Stimulated activated CD8-positive, alpha-beta memory T cell treated with anti-CD3 and anti-CD28 coated beads, Interleukin-7, amount 100 ng/mL, for 48 hours (primary cell): ENCODE measurements around the gene SNX8.

Experiments used
- DNase-seq, 2 donors: peaks; one replicate each; pipeline ENCODE4 v3.0.0-alpha.2; 2020; ENCODE audit warnings: low read depth in 1 of 2; ENCODE audit errors: extremely low read depth in 1 of 2

Gene SNX8

GRCh38 chr7:2224934-2225333, 89.3 kb downstream of the SNX8 start:
- DNase-seq: no peak

- DNase-seq: no peak
These were observed 89.7 kb downstream of the SNX8 start for GRCh38 chr7:2224491-2224928.

GRCh38 chr7:2223321-2223720, 90.9 kb downstream of the SNX8 start:
- DNase-seq: no peak

GRCh38 chr7:2222516-2222915, 91.7 kb downstream of the SNX8 start:
- DNase-seq: no peak

GRCh38 chr7:2220954-2221353, 93.3 kb downstream of the SNX8 start:
- no peak for DNase-seq

GRCh38 chr7:2220506-2220905, 93.7 kb downstream of the SNX8 start:
- DNase-seq: no peak

- DNase-seq: no peak
These were observed 94.2 kb downstream of the SNX8 start for GRCh38 chr7:2220030-2220429.

- DNase-seq: no peak
These were observed 94.6 kb downstream of the SNX8 start for GRCh38 chr7:2219606-2220005.

- no peak for DNase-seq
These were observed 95.1 kb downstream of the SNX8 start for GRCh38 chr7:2219136-2219535.

- no peak for DNase-seq
These were observed 95.8 kb downstream of the SNX8 start for GRCh38 chr7:2218444-2218785.

- no peak for DNase-seq
These were observed 96.4 kb downstream of the SNX8 start for GRCh38 chr7:2217716-2218443.

- no peak for DNase-seq
These were observed 97.0 kb downstream of the SNX8 start for GRCh38 chr7:2217206-2217605.

GRCh38 chr7:2215851-2216250, 98.4 kb downstream of the SNX8 start:
- DNase-seq: no peak

- no peak for DNase-seq
These were observed 99.6 kb downstream of the SNX8 start for GRCh38 chr7:2214636-2215035.

GRCh38 chr7:2213551-2214215, 100.6 kb downstream of the SNX8 start:
- DNase-seq: no peak

- no peak for DNase-seq
These were observed 101.3 kb downstream of the SNX8 start for GRCh38 chr7:2212906-2213305.

- no peak for DNase-seq
These were observed 102.3 kb downstream of the SNX8 start for GRCh38 chr7:2211926-2212325.

- DNase-seq: no peak
These were observed 102.9 kb downstream of the SNX8 start for GRCh38 chr7:2211259-2211880.

GRCh38 chr7:2210551-2211258, 103.5 kb downstream of the SNX8 start:
- DNase-seq: no peak

- DNase-seq: no peak
These were observed 104.3 kb downstream of the SNX8 start for GRCh38 chr7:2209961-2210323.

- peak; percentile 15 to 17 for DNase-seq
These were observed 104.9 kb downstream of the SNX8 start for GRCh38 chr7:2209146-2209960.
